Sigmoid colon (tissue), 4 donors: ENCODE results near the gene EXT2.

Experiments used
- EP300 ChIP-seq, 4 donors: sonication (generic); formaldehyde crosslinking; IDR thresholded peaks; one replicate each; pipeline ENCODE4 v1.6.1; 2017; ENCODE audit warnings: antibody characterized with exemption in 4 of 4
- POLR2A ChIP-seq, 2 donors: fragments of 450-650 bp; IDR thresholded peaks; one replicate each; pipeline ENCODE4 v1.6.1; 2016; ENCODE audit warnings: antibody characterized with exemption in 2 of 2, mild to moderate bottlenecking in 2 of 2, moderate library complexity in 2 of 2
- TF ChIP-seq, protein P1 (sequence below), 4 experiments: fragments of 450-650 bp in 3 of 4; fragments of 200-600 bp in 1 of 4; IDR thresholded peaks; one replicate each; pipeline ENCODE4 v1.5.1; 2016 to 2019; ENCODE audit warnings: antibody characterized with exemption in 4 of 4, mild to moderate bottlenecking in 3 of 4, moderate library complexity in 2 of 4

DNA sequence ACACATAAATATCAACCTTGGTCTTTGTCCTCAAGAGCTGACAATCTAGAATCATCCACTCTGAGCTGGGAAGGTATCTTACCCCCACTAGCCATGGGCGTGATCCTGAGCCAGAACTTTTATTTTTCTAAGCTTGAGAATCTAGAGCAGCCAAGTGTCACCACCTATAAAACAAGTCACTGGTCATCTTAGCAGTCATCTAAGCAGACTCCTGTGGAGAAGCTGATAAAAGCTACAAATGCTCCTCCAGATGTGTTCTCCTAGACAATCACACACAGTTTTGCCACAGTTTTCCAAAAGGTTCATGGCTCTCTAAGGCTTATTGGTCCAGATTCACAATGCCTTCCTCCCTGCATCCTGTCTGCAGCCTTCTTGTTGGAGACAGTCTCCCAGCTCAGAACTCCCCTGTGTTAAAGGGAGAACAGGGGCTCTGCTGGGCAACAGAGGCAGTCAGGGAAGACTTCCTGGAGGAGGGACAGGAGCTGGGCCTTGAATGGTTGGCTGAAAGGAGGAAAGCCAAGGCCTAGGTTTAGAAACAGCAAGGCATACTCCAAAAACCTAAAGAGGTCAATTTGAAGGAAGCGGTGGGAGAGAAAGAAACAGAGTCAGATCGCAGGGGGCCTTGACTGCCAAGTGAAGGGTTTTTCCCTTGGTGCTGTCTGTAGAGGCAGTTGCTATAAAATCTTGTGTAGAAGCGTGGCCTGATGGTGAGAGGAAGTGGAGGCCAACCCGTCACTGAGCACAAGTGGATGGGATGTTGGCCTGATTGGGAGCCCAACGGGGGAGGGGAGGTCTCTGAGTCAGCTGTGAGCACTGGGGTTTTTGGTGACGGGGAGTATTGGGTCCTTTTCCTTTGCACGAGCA lies 172.5 kb downstream of the EXT2 start:
- TF ChIP-seq, protein P1, sequence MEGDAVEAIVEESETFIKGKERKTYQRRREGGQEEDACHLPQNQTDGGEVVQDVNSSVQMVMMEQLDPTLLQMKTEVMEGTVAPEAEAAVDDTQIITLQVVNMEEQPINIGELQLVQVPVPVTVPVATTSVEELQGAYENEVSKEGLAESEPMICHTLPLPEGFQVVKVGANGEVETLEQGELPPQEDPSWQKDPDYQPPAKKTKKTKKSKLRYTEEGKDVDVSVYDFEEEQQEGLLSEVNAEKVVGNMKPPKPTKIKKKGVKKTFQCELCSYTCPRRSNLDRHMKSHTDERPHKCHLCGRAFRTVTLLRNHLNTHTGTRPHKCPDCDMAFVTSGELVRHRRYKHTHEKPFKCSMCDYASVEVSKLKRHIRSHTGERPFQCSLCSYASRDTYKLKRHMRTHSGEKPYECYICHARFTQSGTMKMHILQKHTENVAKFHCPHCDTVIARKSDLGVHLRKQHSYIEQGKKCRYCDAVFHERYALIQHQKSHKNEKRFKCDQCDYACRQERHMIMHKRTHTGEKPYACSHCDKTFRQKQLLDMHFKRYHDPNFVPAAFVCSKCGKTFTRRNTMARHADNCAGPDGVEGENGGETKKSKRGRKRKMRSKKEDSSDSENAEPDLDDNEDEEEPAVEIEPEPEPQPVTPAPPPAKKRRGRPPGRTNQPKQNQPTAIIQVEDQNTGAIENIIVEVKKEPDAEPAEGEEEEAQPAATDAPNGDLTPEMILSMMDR (IDR thresholded peaks at IDR 0.05), result no peak
- TF ChIP-seq EP300 (IDR thresholded peaks at IDR 0.05), result no peak
- no peak for TF ChIP-seq POLR2A (IDR thresholded peaks at IDR 0.05)
